ENCODE measurements around the gene TMEM181.

DNA sequence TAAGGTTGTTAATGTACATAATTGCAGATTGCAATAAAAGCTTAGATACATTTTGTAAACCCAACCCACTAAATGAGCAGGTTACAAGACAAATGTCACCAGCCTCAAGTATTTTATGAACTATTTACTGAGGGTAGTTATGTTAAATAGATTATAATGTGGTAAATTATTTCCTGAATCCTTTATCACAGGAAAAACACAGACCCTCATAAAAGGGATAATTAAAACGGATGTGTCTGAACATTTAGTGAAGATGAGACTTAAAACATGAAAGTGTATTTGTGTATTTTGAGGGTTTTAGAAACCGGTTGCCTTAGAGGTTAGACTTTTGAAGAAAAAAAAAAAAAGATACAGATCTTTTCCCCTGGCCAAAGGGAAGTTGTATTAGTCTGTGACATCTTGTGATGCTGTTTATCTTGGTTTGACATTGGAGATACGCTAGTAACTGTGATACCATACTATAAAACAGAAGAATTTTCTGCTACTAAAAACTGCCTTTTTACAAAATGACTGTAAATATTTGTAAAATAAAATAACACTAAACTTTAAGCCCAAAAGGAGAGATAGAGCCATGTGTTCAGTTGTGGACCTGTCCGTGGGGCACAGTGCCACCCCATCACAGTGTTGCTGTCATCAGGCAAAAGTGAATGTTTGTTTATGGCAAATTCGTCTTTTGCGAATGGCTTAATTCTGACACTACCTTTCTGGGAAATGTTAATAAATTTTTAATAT, 75.0 kb downstream of the TMEM181 start:
- TF ChIP-seq FOXA1 (IDR thresholded peaks at IDR 0.05) (no peak), EGR1 (IDR thresholded peaks at IDR 0.05; ENCODE audit: low read depth in 2 of 2) (no peak), GABPA (IDR thresholded peaks at IDR 0.05 in 1 of 2, conservative IDR thresholded peaks at IDR 0.05 in 1 of 2) (no peak), RAD21 (IDR thresholded peaks at IDR 0.05) (no peak), JUND (IDR thresholded peaks at IDR 0.05) (no peak)
- TF ChIP-seq, protein P1, sequence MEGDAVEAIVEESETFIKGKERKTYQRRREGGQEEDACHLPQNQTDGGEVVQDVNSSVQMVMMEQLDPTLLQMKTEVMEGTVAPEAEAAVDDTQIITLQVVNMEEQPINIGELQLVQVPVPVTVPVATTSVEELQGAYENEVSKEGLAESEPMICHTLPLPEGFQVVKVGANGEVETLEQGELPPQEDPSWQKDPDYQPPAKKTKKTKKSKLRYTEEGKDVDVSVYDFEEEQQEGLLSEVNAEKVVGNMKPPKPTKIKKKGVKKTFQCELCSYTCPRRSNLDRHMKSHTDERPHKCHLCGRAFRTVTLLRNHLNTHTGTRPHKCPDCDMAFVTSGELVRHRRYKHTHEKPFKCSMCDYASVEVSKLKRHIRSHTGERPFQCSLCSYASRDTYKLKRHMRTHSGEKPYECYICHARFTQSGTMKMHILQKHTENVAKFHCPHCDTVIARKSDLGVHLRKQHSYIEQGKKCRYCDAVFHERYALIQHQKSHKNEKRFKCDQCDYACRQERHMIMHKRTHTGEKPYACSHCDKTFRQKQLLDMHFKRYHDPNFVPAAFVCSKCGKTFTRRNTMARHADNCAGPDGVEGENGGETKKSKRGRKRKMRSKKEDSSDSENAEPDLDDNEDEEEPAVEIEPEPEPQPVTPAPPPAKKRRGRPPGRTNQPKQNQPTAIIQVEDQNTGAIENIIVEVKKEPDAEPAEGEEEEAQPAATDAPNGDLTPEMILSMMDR (IDR thresholded peaks at IDR 0.05; ENCODE audit: low read depth, low read length, missing input control) = no peak
- TF ChIP-seq, protein P2, sequence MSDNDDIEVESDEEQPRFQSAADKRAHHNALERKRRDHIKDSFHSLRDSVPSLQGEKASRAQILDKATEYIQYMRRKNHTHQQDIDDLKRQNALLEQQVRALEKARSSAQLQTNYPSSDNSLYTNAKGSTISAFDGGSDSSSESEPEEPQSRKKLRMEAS (IDR thresholded peaks at IDR 0.05) = no peak
- TF ChIP-seq, protein P3, sequence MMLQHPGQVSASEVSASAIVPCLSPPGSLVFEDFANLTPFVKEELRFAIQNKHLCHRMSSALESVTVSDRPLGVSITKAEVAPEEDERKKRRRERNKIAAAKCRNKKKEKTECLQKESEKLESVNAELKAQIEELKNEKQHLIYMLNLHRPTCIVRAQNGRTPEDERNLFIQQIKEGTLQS (IDR thresholded peaks at IDR 0.05) = no peak
- TF ChIP-seq, protein P4, sequence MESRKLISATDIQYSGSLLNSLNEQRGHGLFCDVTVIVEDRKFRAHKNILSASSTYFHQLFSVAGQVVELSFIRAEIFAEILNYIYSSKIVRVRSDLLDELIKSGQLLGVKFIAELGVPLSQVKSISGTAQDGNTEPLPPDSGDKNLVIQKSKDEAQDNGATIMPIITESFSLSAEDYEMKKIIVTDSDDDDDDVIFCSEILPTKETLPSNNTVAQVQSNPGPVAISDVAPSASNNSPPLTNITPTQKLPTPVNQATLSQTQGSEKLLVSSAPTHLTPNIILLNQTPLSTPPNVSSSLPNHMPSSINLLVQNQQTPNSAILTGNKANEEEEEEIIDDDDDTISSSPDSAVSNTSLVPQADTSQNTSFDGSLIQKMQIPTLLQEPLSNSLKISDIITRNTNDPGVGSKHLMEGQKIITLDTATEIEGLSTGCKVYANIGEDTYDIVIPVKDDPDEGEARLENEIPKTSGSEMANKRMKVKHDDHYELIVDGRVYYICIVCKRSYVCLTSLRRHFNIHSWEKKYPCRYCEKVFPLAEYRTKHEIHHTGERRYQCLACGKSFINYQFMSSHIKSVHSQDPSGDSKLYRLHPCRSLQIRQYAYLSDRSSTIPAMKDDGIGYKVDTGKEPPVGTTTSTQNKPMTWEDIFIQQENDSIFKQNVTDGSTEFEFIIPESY (IDR thresholded peaks at IDR 0.05) = no peak
- TF ChIP-seq, protein P5, sequence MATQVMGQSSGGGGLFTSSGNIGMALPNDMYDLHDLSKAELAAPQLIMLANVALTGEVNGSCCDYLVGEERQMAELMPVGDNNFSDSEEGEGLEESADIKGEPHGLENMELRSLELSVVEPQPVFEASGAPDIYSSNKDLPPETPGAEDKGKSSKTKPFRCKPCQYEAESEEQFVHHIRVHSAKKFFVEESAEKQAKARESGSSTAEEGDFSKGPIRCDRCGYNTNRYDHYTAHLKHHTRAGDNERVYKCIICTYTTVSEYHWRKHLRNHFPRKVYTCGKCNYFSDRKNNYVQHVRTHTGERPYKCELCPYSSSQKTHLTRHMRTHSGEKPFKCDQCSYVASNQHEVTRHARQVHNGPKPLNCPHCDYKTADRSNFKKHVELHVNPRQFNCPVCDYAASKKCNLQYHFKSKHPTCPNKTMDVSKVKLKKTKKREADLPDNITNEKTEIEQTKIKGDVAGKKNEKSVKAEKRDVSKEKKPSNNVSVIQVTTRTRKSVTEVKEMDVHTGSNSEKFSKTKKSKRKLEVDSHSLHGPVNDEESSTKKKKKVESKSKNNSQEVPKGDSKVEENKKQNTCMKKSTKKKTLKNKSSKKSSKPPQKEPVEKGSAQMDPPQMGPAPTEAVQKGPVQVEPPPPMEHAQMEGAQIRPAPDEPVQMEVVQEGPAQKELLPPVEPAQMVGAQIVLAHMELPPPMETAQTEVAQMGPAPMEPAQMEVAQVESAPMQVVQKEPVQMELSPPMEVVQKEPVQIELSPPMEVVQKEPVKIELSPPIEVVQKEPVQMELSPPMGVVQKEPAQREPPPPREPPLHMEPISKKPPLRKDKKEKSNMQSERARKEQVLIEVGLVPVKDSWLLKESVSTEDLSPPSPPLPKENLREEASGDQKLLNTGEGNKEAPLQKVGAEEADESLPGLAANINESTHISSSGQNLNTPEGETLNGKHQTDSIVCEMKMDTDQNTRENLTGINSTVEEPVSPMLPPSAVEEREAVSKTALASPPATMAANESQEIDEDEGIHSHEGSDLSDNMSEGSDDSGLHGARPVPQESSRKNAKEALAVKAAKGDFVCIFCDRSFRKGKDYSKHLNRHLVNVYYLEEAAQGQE (IDR thresholded peaks at IDR 0.05) = no peak

All from liver (tissue), 3 donors.